ENCODE data around the gene SMOC2. TPM values are rescaled to one million over a fixed set of nuclear protein-coding genes. Genes with fewer than 3 reads are reported as not detected.

SMOC2 gene
- total RNA-seq, 3 donors from 2014 or later, result 14.4 to 67.2 (median 63.6) TPM

DNA sequence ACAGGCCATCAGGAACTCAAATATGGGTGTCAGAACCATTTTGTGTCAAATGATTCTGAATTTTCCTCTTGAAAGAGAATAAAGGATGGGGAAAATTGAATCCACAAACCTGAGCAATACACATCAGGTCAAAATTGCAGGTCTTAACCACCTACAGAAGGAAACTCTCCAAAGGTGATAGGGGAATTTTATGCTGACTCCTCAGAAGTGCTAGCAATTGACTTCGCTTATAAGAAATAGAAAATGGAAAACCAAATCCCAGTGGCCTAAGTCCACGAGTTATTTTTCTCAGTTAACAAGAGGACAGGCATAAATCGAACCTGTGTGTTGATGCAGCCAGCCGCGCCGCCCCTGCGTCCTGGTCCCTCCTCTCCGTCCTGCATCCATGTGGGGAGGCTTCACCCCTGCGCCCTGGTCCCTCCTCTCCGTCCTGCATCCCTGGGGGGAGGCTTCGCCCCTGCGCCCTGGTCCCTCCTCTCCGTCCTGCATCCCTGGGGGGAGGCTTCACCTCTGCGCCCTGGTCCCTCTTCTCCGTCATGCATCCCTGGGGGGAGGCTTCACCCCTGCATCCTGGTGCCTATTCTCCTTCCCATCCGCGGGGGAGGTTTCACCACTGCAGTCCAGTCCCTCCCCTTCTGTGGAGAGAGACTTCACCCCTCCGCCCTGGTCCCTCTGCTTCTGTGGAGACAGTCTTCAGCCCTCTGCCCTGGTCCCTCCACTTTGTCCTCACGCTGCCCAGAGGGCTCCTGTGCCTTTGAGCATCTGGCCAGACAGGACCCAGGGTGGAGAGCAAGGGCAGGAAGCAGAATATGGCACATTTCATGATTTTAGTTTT lies 230.3 kb downstream of the SMOC2 start:
- no peaks in the 10 kb centered on the region for H3K4me1 ChIP-seq
- intact Hi-C loops (cut with DNase I; ENCODE audit: low total_unique reads), result loop anchor here (5.0 kb wide), 1 partner anchor 159 kb away; no protein-coding TSS in a partner anchor
- no peaks in the 10 kb centered on the region for H3K27me3 ChIP-seq
- H3K9me3 ChIP-seq, result no peaks in the 10 kb centered on the region
- DNase-seq (ENCODE audit: low spot score in 2 of 2), result no peak
- TF ChIP-seq, protein P1, sequence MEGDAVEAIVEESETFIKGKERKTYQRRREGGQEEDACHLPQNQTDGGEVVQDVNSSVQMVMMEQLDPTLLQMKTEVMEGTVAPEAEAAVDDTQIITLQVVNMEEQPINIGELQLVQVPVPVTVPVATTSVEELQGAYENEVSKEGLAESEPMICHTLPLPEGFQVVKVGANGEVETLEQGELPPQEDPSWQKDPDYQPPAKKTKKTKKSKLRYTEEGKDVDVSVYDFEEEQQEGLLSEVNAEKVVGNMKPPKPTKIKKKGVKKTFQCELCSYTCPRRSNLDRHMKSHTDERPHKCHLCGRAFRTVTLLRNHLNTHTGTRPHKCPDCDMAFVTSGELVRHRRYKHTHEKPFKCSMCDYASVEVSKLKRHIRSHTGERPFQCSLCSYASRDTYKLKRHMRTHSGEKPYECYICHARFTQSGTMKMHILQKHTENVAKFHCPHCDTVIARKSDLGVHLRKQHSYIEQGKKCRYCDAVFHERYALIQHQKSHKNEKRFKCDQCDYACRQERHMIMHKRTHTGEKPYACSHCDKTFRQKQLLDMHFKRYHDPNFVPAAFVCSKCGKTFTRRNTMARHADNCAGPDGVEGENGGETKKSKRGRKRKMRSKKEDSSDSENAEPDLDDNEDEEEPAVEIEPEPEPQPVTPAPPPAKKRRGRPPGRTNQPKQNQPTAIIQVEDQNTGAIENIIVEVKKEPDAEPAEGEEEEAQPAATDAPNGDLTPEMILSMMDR (IDR thresholded peaks at IDR 0.05), result no peak
- no peak for TF ChIP-seq POLR2AphosphoS5 (IDR thresholded peaks at IDR 0.05)
- no peak for TF ChIP-seq POLR2A (IDR thresholded peaks at IDR 0.05)
- H3K27ac ChIP-seq, result no peak overlapping the region
- no peaks in the 10 kb centered on the region for H3K36me3 ChIP-seq
- no peak overlapping the region for H3K4me3 ChIP-seq

DNA sequence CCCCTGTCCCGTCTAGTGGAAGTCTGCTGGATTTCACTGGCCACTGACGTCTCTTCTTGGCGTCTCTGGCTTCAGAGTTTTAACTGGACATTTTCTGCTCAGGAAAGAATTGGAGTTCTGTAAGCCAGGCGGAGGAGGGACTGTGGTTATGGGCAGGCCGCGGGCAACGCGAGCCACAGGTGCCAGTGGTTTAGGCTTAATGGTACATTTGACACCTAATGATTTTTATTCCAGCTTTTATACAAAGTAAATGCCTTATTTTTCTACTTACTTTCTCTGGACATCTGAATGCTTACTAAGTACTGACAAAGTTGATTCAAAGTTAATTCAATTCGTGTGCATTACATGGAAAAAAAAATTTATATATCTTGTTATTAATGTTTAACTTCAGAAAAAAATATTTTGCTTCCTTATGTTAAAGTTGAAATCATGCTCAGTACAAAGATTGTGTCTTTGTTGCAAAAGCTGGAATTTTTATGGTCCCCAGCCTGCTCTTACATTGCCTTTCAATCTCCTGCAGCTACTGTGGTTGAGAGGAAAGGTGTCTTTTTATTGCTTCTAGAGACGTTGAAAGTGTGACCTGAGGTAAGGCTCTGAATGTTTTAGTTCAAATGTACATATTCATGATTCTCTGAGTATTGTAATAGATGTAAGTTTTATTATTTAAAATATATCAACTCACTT lies 231.0 kb downstream of the SMOC2 start:
- H3K4me1 ChIP-seq, result no peaks in the 10 kb centered on the region
- H3K27me3 ChIP-seq, result no peaks in the 10 kb centered on the region
- no peaks in the 10 kb centered on the region for H3K9me3 ChIP-seq
- TF ChIP-seq, protein P1 (IDR thresholded peaks at IDR 0.05), result no peak
- TF ChIP-seq POLR2A (IDR thresholded peaks at IDR 0.05) (no peak), POLR2AphosphoS5 (IDR thresholded peaks at IDR 0.05) (no peak)
- DNase-seq (ENCODE audit: low spot score in 2 of 2), result no peak
- H3K27ac ChIP-seq, result no peak overlapping the region
- no peak overlapping the region for H3K4me3 ChIP-seq
- H3K36me3 ChIP-seq, result no peaks in the 10 kb centered on the region
- intact Hi-C loops (cut with DNase I; ENCODE audit: low total_unique reads), result loop anchor here (5.0 kb wide), 1 partner anchor 160 kb away; no protein-coding TSS in a partner anchor

DNA sequence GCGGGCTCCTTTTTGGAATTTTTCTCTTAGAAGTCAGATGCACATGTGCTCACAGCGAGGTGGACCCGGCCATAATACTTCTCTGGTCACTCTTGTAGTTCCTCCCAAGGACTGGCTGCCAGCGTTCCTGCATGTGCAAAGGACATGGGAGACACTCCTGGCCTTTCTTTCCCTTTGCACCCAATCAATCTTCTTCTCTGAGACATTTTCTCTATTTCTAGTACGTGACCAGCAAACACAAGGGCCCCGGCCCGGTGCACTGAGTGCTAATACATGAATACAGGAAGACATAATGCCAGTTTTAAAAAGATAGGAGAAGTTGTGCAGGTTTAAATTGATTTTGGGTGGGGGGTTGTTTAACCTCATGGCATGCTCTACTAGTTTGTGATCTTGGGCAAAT lies 233.6 kb downstream of the SMOC2 start:
- H3K4me3 ChIP-seq, result no peak overlapping the region
- H3K27ac ChIP-seq, result no peak overlapping the region
- H3K36me3 ChIP-seq, result no peaks in the 10 kb centered on the region
- TF ChIP-seq POLR2A (IDR thresholded peaks at IDR 0.05), result no peak
- TF ChIP-seq, protein P1 (IDR thresholded peaks at IDR 0.05), result no peak
- TF ChIP-seq POLR2AphosphoS5 (IDR thresholded peaks at IDR 0.05), result no peak
- intact Hi-C loops (cut with DNase I; ENCODE audit: low total_unique reads), result loop anchor here (5.0 kb wide), 1 partner anchor 162 kb away; no protein-coding TSS in a partner anchor
- no peaks in the 10 kb centered on the region for H3K9me3 ChIP-seq
- no peaks in the 10 kb centered on the region for H3K27me3 ChIP-seq
- H3K4me1 ChIP-seq, result no peaks in the 10 kb centered on the region
- no peak for DNase-seq (ENCODE audit: low spot score in 2 of 2)

DNA sequence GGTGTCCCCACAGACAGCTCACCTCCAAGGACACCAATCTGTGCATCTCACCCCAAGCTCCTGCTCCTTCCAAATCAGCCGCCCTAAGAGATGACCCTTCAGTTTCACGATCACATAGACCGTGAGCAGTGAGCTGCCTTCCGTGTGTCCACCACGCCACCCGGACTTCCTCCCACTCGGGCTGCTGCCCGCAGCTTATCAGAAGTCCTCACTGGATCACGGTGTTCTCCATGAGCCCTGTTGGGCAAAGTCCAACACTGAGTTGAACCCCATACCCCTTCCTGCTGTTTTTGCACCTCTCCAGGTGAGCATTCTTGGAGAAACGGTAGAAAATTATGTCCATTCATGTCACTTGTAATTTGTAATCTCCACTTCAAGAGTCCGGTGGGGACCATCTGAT lies 234.4 kb downstream of the SMOC2 start:
- Histone ChIP-seq H3K4me3 (no peak overlapping the region), H3K36me3 (no peaks in the 10 kb centered on the region), H3K4me1 (no peaks in the 10 kb centered on the region), H3K27ac (no peak overlapping the region), H3K9me3 (no peaks in the 10 kb centered on the region), H3K27me3 (no peaks in the 10 kb centered on the region)
- no peak for DNase-seq (ENCODE audit: low spot score in 2 of 2)
- TF ChIP-seq, protein P1 (IDR thresholded peaks at IDR 0.05), result no peak
- TF ChIP-seq POLR2A (IDR thresholded peaks at IDR 0.05), result no peak
- no peak for TF ChIP-seq POLR2AphosphoS5 (IDR thresholded peaks at IDR 0.05)
- intact Hi-C loops (cut with DNase I; ENCODE audit: low total_unique reads), result no loop called here

All from breast epithelium (tissue), 4 donors.